Epithelial cell of proximal tubule (primary cell): ENCODE results near the gene ADAMTS14. TPM values are rescaled to one million over a fixed set of nuclear protein-coding genes. Genes with fewer than 3 reads are reported as not detected.

Source experiments
- DNase-seq: peaks from one replicate; pipeline ENCODE4 v3.0.0-alpha.2; 2011; ENCODE audit warnings: low read depth
- H3K4me3 ChIP-seq: 2 replicates; pipeline ENCODE4 v1.5.1; 2011; ENCODE audit warnings: low read depth, mild to moderate bottlenecking, low read length
- total RNA-seq: library from RNA; depleted of rRNA; stranded (reverse); fragments of >200 nt; gene quantifications from 2 replicates; pipeline ENCODE4 v1.2.3, GENCODE V29; 2015
- TF ChIP-seq, protein P1 (sequence below): conservative IDR thresholded peaks from 2 replicates; pipeline ENCODE4 v1.5.1; 2012; ENCODE audit warnings: low read depth, mild to moderate bottlenecking, low read length

The ADAMTS14 gene
- total RNA-seq, 1 donor from 2014 or later, result 1.3 TPM

- DNase-seq, result no peak
- no peak overlapping the region for H3K4me3 ChIP-seq
- TF ChIP-seq, protein P1, sequence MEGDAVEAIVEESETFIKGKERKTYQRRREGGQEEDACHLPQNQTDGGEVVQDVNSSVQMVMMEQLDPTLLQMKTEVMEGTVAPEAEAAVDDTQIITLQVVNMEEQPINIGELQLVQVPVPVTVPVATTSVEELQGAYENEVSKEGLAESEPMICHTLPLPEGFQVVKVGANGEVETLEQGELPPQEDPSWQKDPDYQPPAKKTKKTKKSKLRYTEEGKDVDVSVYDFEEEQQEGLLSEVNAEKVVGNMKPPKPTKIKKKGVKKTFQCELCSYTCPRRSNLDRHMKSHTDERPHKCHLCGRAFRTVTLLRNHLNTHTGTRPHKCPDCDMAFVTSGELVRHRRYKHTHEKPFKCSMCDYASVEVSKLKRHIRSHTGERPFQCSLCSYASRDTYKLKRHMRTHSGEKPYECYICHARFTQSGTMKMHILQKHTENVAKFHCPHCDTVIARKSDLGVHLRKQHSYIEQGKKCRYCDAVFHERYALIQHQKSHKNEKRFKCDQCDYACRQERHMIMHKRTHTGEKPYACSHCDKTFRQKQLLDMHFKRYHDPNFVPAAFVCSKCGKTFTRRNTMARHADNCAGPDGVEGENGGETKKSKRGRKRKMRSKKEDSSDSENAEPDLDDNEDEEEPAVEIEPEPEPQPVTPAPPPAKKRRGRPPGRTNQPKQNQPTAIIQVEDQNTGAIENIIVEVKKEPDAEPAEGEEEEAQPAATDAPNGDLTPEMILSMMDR, result no peak
Measured at GRCh38 chr10:70692043-70692603, 19.8 kb downstream of the ADAMTS14 start.

- TF ChIP-seq, protein P1, result no peak
- no peak overlapping the region for H3K4me3 ChIP-seq
- no peak for DNase-seq
Measured at GRCh38 chr10:70693619-70694335, 21.5 kb downstream of the ADAMTS14 start.

- peak; percentile 13 for DNase-seq
- TF ChIP-seq, protein P1, result no peak
- no peak overlapping the region for H3K4me3 ChIP-seq
Measured at GRCh38 chr10:70694418-70695141, 22.3 kb downstream of the ADAMTS14 start.

GRCh38 chr10:70695241-70696030 lies 23.1 kb downstream of the ADAMTS14 start:
- TF ChIP-seq, protein P1, result no peak
- DNase-seq, result no peak
- no peak overlapping the region for H3K4me3 ChIP-seq

- TF ChIP-seq, protein P1, result no peak
- H3K4me3 ChIP-seq, result no peak overlapping the region
- no peak for DNase-seq
Measured at GRCh38 chr10:70698211-70698610, 25.9 kb downstream of the ADAMTS14 start.

DNA sequence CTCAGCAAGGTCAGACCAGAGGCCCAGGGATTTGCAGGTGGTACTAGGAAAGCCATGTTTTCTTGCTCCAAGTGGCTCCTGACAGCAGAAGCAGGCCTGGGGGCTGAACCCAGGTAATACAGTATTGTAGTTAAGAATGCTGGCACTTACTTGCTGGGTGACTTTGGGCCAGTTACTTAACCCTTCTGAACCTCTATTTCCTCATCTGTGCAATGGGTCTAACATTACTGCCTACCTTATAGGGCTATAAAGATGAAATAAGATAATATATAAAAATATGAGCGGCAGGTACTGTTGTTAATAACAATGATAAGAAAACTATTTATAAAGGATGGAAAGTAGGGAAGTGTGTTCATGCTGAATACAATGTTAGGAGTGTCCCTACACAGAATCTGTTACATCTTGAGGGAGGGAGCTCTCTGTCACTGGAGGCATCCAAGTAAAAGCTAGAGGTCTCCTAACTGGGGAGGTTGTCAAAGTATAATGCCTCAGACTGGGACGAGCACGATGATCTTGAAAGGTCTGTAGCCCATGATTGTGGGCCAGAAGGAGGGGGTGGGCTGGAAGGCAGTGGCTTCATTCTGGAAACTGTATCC lies 26.9 kb downstream of the ADAMTS14 start:
- H3K4me3 ChIP-seq, result no peak overlapping the region
- no peak for DNase-seq
- TF ChIP-seq, protein P1, result no peak
